HG02623 (cell line): ENCODE measurements around the gene FHIP1A.
"Not testable (repeated sequence)": the region's sequence is repeated elsewhere in the genome, so short reads cannot be mapped to it uniquely, and the experiment has no call there.

Experiments
- ATAC-seq: cut with Tn5 transposase; IDR thresholded peaks from one replicate; pipeline ENCODE4 v1.9.1; 2021; ENCODE audit warnings: moderate library complexity; ENCODE audit not compliant: unreplicated experiment

Gene FHIP1A

GRCh38 chr4:151408630-151409469 is at the start of gene FHIP1A:
Gene FHIP1A (plus strand): TSS chr4:151409176. CDS start chr4:151566260, 157,084 bp downstream.
- ATAC-seq: peak; percentile 74

GRCh38 chr4:151359576-151359975 is 49.4 kb upstream of the FHIP1A start:
- ATAC-seq: no peak

DNA sequence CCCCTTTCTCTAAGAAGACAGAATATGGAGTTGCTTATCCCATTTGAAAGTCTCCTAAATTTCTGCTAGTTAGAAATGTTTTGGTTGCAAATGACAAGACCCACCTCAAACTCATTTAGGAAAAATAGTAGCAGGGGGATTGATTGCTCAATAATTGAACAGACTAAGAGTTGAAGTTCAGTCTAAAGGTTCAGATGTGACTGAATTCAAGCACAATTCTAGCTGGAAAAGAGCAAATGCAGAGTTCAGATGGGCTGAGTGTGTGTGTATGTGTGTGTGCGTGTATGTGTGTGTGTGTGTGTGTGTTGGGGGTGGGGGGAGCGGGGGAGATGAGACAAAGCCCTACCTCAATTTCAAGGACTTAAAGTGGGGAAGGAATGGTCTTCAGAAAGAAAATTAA is 47.9 kb upstream of the FHIP1A start:
- ATAC-seq: no peak

DNA sequence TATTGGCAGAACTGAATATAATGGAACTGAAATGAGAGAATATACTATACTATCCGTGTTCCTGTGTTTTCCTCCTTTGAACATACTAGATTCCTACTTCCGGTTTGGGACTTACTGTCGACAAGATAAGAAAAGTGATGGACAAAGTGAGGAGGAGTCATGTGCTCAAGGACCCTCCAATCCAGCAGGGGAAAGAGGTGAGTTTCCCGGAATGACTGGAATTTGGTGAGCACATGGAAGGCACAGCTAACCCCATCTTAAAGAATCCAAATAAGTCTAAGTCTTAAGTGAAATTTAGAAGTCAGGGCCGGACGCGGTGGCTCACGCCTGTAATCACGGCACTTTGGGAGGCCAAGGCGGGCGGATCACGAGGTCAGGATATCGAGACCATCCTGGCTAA is 47.0 kb upstream of the FHIP1A start:
- no peak for ATAC-seq

GRCh38 chr4:151362404-151363164 is 46.4 kb upstream of the FHIP1A start:
- peak; percentile 99 for ATAC-seq

DNA sequence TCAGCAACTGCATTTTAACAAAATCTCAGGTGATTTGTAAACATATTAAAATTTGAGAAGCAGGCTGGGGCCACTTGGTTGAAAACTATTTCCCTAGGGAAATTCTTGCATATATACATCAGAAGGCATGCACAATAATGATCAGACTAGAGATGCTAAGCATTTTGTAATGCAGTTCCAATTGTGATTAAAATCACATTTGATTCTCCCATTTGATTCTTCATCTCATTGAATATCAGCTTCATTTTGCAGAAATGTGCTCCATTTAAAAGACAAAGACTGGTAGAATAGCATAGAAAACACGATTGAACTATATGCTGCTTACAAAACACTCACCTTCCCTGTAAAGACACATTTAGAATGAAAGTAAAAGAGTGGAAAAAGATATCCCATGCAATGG is 32.4 kb upstream of the FHIP1A start:
- no peak for ATAC-seq

DNA sequence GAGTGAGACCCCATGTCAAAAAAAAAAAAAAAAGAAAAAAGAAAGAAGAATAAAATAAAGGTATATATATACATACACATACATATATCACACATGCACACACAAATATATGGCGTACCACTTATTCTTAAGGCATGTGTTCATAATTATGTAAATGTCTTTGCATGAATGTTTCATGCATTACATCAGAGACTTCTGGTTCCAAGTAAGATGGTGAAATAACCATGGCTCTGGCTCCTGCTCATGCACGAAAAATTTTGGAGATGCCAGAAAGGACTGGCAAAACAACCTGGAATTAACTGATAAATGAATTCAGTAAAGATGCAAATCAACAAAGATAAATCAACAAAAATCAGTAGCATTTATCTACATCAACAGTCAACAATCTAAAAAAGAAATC is 19.7 kb upstream of the FHIP1A start:
- ATAC-seq: no peak

GRCh38 chr4:151389799-151390198 is 19.2 kb upstream of the FHIP1A start:
- not testable (repeated sequence) for ATAC-seq

- ATAC-seq: no peak
Measured at GRCh38 chr4:151395873-151396272, 13.1 kb upstream of the FHIP1A start.

DNA sequence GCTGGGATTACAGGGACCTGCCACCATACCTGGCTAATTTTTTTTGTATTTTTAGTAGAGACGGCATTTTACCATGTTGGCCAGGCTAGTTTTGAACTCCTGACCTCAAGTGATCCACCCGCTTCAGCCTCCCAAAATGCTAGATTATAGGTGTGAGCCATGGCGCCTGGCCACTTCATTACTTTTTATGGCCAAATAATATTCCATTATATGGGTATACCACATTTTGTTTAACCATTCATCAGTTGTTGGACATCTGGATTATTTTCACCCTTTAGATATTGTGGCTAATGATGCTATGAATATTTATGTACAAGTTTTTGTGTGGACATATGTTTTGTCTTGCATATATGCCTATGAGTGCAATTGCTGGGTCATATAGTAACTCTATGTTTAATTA is 8.6 kb upstream of the FHIP1A start:
- ATAC-seq: no peak

- no peak for ATAC-seq
Measured at GRCh38 chr4:151401739-151402138, 7.2 kb upstream of the FHIP1A start.

- ATAC-seq: no peak
Measured at GRCh38 chr4:151402145-151402865, 6.7 kb upstream of the FHIP1A start.

DNA sequence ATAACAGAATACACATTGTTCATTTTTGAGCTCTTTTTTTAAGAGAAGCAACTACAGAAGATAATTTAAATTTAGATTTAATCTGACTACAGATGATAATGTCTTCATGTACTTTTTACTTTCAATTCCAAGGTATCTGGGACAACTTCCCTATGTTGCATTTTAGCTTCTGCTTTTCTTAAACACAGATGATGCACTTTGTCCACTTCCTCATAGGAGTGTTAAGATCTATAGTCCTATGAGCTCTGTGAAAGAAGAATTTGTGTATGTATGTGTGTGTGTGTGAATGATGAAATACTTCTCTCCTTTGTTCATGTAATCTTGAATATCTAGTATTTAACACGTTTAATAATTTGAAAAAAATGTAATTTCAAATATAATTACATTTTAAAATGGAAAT is 5.3 kb upstream of the FHIP1A start:
- no peak for ATAC-seq

GRCh38 chr4:151404802-151405201 is 4.2 kb upstream of the FHIP1A start:
- ATAC-seq: not testable (repeated sequence)

DNA sequence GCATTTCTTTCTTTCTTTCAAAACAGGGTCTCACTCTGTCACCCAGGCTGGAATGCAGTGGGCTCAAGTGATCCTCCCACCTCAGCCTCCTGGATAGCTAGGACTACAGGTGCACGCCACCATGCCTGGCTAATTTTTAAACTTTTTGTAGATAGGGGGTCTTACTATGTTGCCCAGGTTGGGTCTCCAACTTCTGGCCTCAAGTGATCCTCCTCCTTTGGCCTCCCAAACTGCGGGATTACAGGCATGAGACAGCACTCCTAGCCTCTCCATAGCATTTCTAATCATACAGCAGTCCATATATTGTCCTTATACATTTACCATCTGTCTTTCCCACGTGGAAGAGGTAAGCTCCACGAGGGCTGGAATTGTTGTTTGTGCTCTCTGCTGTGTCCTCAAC is 2.0 kb upstream of the FHIP1A start:
- ATAC-seq: no peak

DNA sequence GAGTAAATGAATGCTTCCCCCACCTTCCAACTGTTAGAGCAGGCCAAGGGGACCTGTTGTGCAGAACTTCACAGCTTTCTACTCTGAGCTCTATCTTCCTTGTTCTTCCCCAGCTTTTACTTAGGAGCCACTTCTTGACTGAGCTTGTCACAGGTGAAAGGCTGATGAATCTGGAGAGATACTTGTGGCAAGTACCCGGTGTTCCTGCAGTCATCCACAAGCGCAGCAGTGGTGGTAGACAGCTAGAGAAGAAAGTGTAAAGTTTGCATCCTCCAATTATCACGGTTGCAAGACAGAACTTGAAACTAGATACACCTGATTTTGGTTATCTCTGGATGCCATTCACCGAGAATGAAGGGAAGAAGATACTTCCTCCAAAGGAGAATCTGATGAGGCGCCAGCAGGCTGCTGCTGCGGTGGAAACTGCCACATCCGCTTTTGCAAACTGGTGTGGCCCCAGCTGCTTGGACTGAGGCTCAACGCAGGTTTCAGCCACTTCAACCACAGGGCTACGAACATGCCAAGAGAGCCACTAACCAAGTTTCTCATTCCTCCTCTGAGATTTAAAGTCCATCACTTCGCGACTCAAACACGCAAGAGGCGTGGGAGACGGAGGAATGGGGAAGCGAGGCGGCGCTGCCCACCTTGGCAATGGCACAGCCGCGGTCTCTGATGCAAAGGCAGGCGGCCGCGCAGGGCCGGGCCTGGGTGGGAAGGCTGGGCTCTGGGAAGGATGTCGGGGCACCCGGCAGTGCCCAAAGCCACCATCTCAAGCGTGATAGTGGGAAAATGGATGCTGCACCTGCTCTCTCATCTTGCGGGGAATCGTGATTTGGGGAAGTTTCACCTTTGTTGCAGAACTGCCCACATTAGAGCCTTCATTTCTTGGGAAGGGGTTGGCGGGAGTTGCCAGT is 1.3 kb upstream of the FHIP1A start:
- ATAC-seq: peak; percentile 80

GRCh38 chr4:151408380-151408629 is 671 bp upstream of the FHIP1A start:
- ATAC-seq: no peak

DNA sequence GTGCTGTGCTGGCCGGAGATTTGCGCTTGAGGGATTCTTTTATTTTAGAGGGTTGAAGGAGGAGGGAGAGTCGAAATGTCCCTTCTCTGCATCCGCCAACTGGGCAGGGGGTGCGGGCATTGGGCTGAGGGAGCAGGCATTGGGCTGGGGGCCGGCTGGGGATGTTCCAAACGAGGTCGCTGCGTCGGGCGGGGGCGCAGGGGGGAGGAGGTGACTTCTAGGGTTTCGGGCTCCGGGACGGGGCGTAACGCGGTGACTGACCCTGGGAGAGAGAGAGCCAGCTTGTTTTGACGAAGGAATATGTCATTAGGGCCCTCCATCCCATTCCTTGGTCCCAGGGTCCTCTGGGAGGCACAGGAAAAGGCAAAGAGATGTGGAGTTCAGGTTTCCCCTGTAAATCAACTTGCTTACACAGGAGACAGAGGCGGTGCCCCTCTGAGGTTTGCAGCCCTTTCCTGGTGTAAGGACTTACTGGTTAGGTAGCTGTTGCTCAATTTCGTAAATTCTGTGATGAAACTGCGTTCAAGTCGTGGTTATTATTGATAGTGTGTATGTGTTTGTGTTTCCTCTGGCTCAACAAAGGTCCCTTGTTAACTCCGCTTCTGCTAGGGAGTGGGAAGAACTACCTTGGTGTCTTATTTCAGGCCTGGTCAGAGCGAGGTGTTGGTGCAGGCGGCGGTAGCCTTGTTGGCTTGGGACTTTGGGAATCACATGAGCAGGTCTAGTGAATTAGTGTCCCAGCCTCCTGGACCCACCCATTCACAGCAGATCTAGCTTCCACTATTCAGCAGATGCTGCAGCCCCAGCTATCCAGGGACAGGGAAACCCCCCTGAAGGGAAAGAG is 716 bp downstream of the FHIP1A start:
- ATAC-seq: no peak

- no peak for ATAC-seq
Measured at GRCh38 chr4:151415978-151416377, 7.0 kb downstream of the FHIP1A start.

GRCh38 chr4:151417164-151417571 is 8.2 kb downstream of the FHIP1A start:
- no peak for ATAC-seq
